Neutrophil (primary cell): Measurements from ENCODE around the gene CCKAR.

Experiments
- H3K27ac ChIP-seq: fragments of 200-600 bp; sonication (generic); 2 replicates; pipeline ENCODE4 v1.5.1; 2016; ENCODE audit warnings: mild to moderate bottlenecking, moderate library complexity
- H3K27me3 ChIP-seq: fragments of 200-600 bp; sonication (generic); 2 replicates; pipeline ENCODE4 v1.6.0; 2016; ENCODE audit warnings: mild to moderate bottlenecking
- H3K36me3 ChIP-seq: fragments of 200-600 bp; sonication (generic); 2 replicates; pipeline ENCODE4 v1.5.1; 2017
- H3K4me1 ChIP-seq, 2 experiments: fragments of 200-600 bp in 1 of 2; sonication (generic) in 1 of 2; 1 replicate in 1 of 2; 2 replicates in 1 of 2; pipeline versions ENCODE4 v1.5.1 to v1.6.1; 2013 to 2016; ENCODE audit warnings: low read depth in 1 of 2, low read length in 1 of 2, mild to moderate bottlenecking in 1 of 2, moderate library complexity in 1 of 2; ENCODE audit not compliant: control insufficient read depth in 1 of 2, insufficient read depth in 1 of 2
- H3K4me3 ChIP-seq, 2 experiments: fragments of 200-600 bp in 1 of 2; sonication (generic) in 1 of 2; 1 replicate in 1 of 2; 2 replicates in 1 of 2; pipeline ENCODE4 v1.5.1; 2013 to 2016; ENCODE audit warnings: low read depth in 1 of 2, low read length in 1 of 2, mild to moderate bottlenecking in 1 of 2, moderate library complexity in 1 of 2
- H3K9me3 ChIP-seq: fragments of 200-600 bp; sonication (generic); 2 replicates; pipeline ENCODE4 v1.5.1; 2016
- TF ChIP-seq, protein P1 (sequence below): fragments of 200-600 bp; sonication (generic); IDR thresholded peaks from 2 replicates; pipeline ENCODE4 v1.5.1; 2016; ENCODE audit warnings: antibody characterized with exemption

The CCKAR gene, protein sequence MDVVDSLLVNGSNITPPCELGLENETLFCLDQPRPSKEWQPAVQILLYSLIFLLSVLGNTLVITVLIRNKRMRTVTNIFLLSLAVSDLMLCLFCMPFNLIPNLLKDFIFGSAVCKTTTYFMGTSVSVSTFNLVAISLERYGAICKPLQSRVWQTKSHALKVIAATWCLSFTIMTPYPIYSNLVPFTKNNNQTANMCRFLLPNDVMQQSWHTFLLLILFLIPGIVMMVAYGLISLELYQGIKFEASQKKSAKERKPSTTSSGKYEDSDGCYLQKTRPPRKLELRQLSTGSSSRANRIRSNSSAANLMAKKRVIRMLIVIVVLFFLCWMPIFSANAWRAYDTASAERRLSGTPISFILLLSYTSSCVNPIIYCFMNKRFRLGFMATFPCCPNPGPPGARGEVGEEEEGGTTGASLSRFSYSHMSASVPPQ

DNA sequence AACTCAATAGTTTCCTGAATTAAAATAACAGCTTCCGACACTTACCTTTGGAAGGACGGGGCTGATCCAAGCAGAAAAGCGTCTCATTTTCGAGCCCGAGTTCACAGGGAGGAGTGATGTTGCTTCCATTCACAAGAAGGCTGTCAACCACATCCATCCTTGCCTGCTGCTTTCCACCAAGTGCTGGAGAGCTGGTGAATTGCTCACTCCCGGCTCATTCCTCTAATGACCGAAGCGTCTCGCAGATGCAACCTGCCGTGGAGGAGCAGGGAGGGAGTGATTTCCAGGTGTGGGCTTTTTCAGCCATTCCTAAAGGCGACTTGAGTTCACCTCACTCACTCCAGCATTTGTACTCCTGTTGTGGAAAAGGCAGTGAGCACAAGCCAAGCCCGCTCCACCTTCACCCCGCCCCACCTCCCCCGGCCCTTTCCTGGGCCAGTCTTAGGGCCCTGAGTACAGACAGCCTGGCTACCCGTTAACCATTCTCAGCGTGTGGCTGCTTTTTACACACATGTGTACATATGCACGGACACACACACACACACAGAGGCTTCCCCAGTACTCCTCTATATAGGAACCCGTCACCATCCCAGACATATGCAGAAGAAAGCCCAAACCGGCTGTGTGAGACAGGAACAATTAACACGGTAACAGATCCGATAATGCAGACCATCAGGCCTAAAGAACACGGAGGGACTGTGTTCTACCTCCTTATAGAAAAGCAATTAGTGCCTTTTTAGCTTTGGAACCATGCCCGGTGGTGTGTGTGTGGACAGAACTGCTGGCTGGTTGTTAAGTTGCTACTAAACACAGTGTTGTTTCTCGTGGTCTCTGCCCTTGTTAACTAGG is at the start of gene CCKAR:
Gene CCKAR, minus strand, starts transcription at position 374 of the 849 bp plus-strand sequence. Its CDS starts 217 bp downstream, at position 157.
- Histone ChIP-seq H3K36me3 (no peaks in the 10 kb centered on the region), H3K27ac (no peak within 1 kb of the TSS), H3K4me3 (no peak within 1 kb of the TSS), H3K4me1 (no peaks in the 10 kb centered on the region), H3K27me3 (peaks cover 23% of the 10 kb centered on the region), H3K9me3 (no peaks in the 10 kb centered on the region)
- TF ChIP-seq, protein P1, sequence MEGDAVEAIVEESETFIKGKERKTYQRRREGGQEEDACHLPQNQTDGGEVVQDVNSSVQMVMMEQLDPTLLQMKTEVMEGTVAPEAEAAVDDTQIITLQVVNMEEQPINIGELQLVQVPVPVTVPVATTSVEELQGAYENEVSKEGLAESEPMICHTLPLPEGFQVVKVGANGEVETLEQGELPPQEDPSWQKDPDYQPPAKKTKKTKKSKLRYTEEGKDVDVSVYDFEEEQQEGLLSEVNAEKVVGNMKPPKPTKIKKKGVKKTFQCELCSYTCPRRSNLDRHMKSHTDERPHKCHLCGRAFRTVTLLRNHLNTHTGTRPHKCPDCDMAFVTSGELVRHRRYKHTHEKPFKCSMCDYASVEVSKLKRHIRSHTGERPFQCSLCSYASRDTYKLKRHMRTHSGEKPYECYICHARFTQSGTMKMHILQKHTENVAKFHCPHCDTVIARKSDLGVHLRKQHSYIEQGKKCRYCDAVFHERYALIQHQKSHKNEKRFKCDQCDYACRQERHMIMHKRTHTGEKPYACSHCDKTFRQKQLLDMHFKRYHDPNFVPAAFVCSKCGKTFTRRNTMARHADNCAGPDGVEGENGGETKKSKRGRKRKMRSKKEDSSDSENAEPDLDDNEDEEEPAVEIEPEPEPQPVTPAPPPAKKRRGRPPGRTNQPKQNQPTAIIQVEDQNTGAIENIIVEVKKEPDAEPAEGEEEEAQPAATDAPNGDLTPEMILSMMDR = no peak

DNA sequence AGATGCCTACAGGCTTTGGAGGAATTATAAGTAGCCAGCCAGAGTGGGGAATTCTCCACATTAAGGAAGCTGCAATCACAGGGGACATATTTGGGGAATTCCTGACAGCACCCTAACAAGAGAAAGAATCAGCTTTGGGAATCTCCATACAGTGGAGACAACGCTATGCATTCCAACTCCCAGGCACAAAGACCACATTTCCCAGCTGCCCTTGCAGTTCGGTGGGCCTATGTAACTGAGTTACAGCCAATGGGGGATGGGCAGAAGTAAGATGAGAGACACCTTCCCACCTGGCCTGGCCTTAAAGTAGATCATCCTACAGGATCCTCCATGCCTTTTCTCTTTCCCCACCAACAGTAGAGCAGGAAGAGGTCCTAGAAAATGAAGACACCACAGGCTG is 43.4 kb upstream of the CCKAR start:
- no peaks in the 10 kb centered on the region for H3K9me3 ChIP-seq
- TF ChIP-seq, protein P1 = no peak
- H3K4me3 ChIP-seq = no peak overlapping the region
- no peaks in the 10 kb centered on the region for H3K36me3 ChIP-seq
- no peaks in the 10 kb centered on the region for H3K4me1 ChIP-seq
- H3K27ac ChIP-seq = no peak overlapping the region
- H3K27me3 ChIP-seq = no peaks in the 10 kb centered on the region

DNA sequence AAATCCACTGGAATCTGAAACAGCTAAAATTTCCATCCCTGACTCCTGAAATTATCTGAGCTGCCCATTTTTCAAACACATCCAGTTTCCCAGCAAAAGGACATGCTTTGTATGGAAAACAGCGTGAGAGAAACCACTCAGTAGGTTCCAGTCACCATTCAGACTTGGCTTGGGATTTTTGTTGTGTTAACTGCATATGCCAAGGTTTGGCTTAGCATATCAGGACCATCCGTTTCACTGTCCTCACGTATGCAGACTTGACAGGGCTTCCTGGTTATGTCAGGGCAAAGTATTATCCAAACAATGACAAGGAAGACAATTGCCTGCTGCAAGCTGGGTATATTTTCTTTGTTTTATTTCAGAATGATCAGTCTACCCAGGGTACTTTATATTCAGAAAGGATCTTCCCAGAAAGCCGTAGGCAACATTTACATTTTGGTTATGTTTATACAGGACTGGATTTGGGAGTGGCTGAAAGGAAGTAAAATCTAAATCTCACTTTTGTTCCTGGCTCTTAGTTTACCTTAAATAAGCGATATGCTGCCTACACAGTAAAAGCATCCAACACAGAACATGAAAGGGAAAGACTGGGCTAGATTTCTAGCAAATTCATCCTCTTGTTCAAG is 41.3 kb upstream of the CCKAR start:
- Histone ChIP-seq H3K36me3 (no peaks in the 10 kb centered on the region), H3K4me1 (no peaks in the 10 kb centered on the region), H3K27me3 (no peaks in the 10 kb centered on the region), H3K4me3 (no peak overlapping the region), H3K9me3 (no peaks in the 10 kb centered on the region), H3K27ac (no peak overlapping the region)
- TF ChIP-seq, protein P1 = no peak

DNA sequence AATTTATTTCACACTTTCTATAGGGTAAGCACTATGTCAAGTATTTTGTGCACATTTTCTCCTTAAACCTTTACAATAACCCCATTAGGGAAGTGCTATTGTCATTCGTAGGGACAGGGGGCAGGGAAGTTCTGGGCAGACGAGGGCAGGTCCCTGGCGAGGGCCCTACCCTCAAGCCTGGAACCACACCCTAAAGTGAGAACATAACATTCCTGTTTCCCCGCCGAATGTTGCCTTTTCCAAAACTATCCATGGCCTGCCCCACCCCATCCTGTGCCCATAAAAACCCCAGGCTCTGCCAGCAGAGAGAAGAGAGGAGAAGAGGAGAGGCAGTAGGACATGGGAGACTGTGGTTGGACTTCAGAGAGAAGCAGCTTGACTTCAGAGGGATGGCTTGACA is 39.8 kb upstream of the CCKAR start:
- Histone ChIP-seq H3K36me3 (no peaks in the 10 kb centered on the region), H3K4me3 (no peak overlapping the region), H3K27me3 (no peaks in the 10 kb centered on the region), H3K9me3 (no peaks in the 10 kb centered on the region), H3K4me1 (no peaks in the 10 kb centered on the region), H3K27ac (no peak overlapping the region)
- TF ChIP-seq, protein P1 = no peak

DNA sequence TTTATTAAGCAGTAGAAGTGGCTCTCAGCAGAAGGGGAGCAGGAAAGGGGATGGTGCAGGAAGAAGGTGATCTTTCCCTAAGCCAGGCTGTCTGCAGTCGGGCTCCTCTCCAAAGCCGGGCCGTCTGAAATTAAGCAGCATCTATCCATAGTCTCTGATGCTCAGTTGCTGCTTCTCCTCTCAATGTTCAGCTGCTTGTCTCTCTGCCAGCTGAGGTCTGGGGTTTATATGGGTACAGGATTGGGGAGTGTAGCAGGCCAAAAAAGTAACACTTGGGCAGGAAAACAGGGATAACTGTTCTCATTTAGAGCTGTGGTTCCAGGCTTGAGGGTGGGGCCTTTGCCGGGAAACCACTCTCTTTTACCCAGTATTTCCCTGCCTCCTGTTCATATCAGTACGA is 39.2 kb upstream of the CCKAR start:
- Histone ChIP-seq H3K27me3 (no peaks in the 10 kb centered on the region), H3K4me3 (no peak overlapping the region), H3K27ac (no peak overlapping the region), H3K36me3 (no peaks in the 10 kb centered on the region), H3K4me1 (no peaks in the 10 kb centered on the region), H3K9me3 (no peaks in the 10 kb centered on the region)
- TF ChIP-seq, protein P1 = no peak
